ENCODE results near the gene FAM162B.
"Not testable (repeated sequence)": the region's sequence is repeated elsewhere in the genome, so short reads cannot be mapped to it uniquely, and the experiment has no call there.

Gene FAM162B

DNA sequence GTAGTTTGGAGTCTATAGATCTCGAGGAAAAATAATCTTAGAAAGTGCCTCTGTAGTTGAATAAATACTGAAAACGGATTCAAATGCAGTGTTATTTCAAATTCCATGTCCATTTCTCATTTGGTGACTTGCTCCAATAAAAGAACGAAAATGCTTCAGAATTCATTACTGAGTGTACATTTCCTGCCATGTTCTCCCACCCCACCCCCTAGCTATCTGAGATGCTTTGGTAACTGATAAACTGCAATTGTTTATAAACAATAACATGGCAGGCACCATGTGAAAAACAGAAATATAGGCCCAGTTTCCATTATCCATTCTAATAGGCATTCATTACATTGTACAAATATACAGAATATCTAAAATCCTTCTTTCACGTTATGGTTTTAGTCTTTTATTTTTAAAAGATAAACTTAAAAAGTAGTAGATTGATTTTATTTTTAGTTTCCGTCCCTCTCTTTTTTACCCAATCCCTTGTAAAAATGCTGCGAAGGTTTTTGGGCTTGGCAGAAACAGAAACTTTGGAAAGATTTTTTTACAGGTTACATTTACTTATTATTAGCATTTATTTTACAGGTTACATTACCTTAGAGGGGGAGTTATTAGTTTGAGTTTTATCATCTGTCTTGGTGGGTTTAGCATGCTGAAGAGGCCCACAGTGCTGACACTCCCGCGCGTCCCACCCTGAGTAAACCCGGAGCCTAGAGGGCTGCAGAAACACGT, 1.5 kb downstream of the FAM162B start:
- DNase-seq, result no peak
- TF ChIP-seq POLR2A (IDR thresholded peaks at IDR 0.05; ENCODE audit: low read length) (no peak), GATA1 (IDR thresholded peaks at IDR 0.05; ENCODE audit: low read depth, low read length) (no peak)

DNA sequence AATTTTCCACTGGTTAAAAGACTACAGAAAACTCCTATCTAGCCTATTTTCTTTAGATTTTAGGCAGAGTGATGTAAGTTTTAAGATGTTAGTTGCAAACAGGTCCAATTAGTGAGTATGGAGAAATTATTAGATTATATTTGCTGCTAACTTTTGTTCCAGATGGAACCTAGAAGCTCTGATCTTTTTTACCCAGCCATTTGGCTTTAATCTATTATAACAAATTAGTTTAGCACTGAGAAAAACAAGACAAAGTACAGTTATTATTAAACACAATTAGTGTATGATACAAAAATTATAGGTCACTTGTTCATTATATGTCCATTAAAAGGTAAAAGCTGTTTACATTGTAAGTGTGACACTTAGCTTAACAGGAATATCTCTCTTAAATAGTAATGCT, 2.5 kb downstream of the FAM162B start:
- TF ChIP-seq POLR2A (IDR thresholded peaks at IDR 0.05; ENCODE audit: low read length), result no peak
- no peak for TF ChIP-seq GATA1 (IDR thresholded peaks at IDR 0.05; ENCODE audit: low read depth, low read length)
- no peak for DNase-seq

GRCh38 chr6:116762235-116762634, 3.3 kb downstream of the FAM162B start:
- TF ChIP-seq GATA1 (IDR thresholded peaks at IDR 0.05; ENCODE audit: low read depth, low read length) (no peak), POLR2A (IDR thresholded peaks at IDR 0.05; ENCODE audit: low read length) (no peak)
- no peak for DNase-seq

- peak; percentile 10 to 51 for DNase-seq
- TF ChIP-seq GATA1 (IDR thresholded peaks at IDR 0.05; ENCODE audit: low read depth, low read length) (no peak), POLR2A (IDR thresholded peaks at IDR 0.05; ENCODE audit: low read length) (no peak)
These were observed 3.7 kb downstream of the FAM162B start for GRCh38 chr6:116761779-116762178.

- TF ChIP-seq GATA1 (IDR thresholded peaks at IDR 0.05; ENCODE audit: low read depth, low read length), result no peak
- TF ChIP-seq POLR2A (IDR thresholded peaks at IDR 0.05; ENCODE audit: low read length), result no peak
- DNase-seq, result no peak
These were observed 20.3 kb downstream of the FAM162B start for GRCh38 chr6:116745176-116745575.

DNA sequence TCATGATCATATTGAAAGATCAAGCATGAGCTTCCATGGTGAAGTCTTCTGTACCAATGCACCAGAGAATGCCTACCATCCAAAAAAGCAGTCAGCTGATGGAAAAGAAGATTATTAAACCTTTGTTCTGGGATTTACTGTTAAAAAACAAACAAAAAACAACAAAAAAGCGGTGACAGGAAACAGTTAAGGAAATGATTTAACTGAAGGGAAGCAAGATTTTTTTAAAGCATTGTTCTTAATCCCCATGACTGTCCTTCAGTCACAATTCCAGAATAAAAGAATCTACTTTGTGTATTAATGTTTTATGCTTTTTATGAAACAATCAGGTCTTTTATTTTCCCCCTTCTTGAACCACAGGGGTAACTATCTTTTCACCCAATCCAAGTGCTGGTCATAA, 23.9 kb downstream of the FAM162B start:
- no peak for TF ChIP-seq GATA1 (IDR thresholded peaks at IDR 0.05; ENCODE audit: low read depth, low read length)
- TF ChIP-seq POLR2A (IDR thresholded peaks at IDR 0.05; ENCODE audit: low read length), result no peak
- no peak for DNase-seq

- not testable (repeated sequence) for DNase-seq
These were observed 25.0 kb downstream of the FAM162B start for GRCh38 chr6:116740486-116740885.

GRCh38 chr6:116737004-116737403, 28.5 kb downstream of the FAM162B start:
- no peak for DNase-seq
- TF ChIP-seq GATA1 (IDR thresholded peaks at IDR 0.05; ENCODE audit: low read depth, low read length) (no peak), POLR2A (IDR thresholded peaks at IDR 0.05; ENCODE audit: low read length) (no peak)

- DNase-seq, result no peak
- TF ChIP-seq GATA1 (IDR thresholded peaks at IDR 0.05; ENCODE audit: low read depth, low read length) (no peak), POLR2A (IDR thresholded peaks at IDR 0.05; ENCODE audit: low read length) (no peak)
These were observed 35.0 kb downstream of the FAM162B start for GRCh38 chr6:116730513-116730912.

- DNase-seq, result no peak
- no peak for TF ChIP-seq GATA1 (IDR thresholded peaks at IDR 0.05; ENCODE audit: low read depth, low read length)
- no peak for TF ChIP-seq POLR2A (IDR thresholded peaks at IDR 0.05; ENCODE audit: low read length)
These were observed 38.6 kb downstream of the FAM162B start for GRCh38 chr6:116726947-116727346.

- TF ChIP-seq POLR2A (IDR thresholded peaks at IDR 0.05; ENCODE audit: low read length) (no peak), GATA1 (IDR thresholded peaks at IDR 0.05; ENCODE audit: low read depth, low read length) (no peak)
These were observed 50.8 kb downstream of the FAM162B start for GRCh38 chr6:116714761-116715160.

DNA sequence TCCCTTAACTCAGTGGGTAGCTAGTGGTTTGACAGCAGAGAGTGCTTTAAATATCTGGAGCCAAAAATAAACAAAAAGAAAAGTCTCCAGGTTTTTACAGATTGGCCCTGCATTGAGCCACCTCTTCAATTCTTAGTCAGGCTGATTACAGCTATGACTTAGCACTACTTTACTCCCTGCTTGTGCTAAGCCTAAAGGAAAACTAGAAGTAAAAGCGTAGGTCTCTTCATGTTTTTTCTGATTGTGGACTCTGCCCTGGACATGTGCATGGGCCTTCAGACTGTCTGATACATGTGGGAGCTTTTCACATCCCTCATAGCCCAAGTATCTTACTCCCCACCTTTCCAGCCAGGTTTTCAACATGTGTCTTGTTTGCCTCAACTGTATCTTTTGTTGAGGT, 51.2 kb downstream of the FAM162B start:
- TF ChIP-seq POLR2A (IDR thresholded peaks at IDR 0.05; ENCODE audit: low read length) (no peak), GATA1 (IDR thresholded peaks at IDR 0.05; ENCODE audit: low read depth, low read length) (no peak)
- no peak for DNase-seq

More at GRCh38 chr6:116714761-116715160, 50.8 kb downstream of the FAM162B start:
- DNase-seq, result no peak

- DNase-seq, result no peak
- TF ChIP-seq GATA1 (IDR thresholded peaks at IDR 0.05; ENCODE audit: low read depth, low read length) (no peak), POLR2A (IDR thresholded peaks at IDR 0.05; ENCODE audit: low read length) (no peak)
These were observed 59.6 kb downstream of the FAM162B start for GRCh38 chr6:116705917-116706316.

DNA sequence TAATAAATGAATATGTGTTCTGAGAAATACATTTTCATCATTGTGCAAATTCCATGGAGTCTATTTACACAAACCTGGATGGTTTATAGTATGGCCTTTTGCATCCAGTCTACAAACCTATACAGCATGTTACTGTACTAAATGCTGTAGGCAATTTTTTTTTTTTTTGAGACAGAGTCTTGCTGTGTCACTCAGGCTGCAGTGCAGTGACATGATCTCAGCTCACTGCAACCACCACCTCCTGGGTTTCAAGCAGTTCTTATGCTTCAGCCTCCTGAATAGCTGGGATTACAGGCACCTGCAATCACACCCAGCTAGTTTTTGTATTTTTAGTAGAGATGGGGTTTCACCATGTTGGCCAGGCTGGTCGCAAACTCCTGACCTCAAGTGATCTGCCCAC, 61.6 kb downstream of the FAM162B start:
- not testable (repeated sequence) for DNase-seq

Data from erythroblast (primary cell).